Body of pancreas (tissue), 4 donors: ENCODE measurements around the gene TMC8.

ENCODE experiments used
- CTCF ChIP-seq, 7 experiments: fragments of 450-650 bp in 4 of 7; fragments of 200-600 bp in 3 of 7; sonication (generic) in 3 of 7; IDR thresholded peaks; one replicate each; pipeline ENCODE4 v1.5.1; 2016 to 2019; ENCODE audit warnings: antibody characterized with exemption in 7 of 7
- POLR2A ChIP-seq, 3 donors: fragments of 450-650 bp; IDR thresholded peaks; one replicate each; pipeline ENCODE4 v1.6.1; 2016; ENCODE audit warnings: antibody characterized with exemption in 3 of 3, mild to moderate bottlenecking in 2 of 3

GRCh38 chr17:78106211-78106610 is 24.4 kb upstream of the TMC8 start:
- TF ChIP-seq CTCF (IDR thresholded peaks at IDR 0.05) = no peak
- TF ChIP-seq POLR2A (IDR thresholded peaks at IDR 0.05) = no peak
